GM18507 (cell line): ENCODE measurements around the gene GAS2L2.

Source experiments
- DNase-seq: peaks from one replicate; pipeline ENCODE4 v3.0.0; 2011; ENCODE audit warnings: low read depth; ENCODE audit not compliant: insufficient read length; ENCODE audit errors: extremely low spot score
- FAIRE-seq: peaks from 2 replicates; lab custom pipeline; 2011; peaks lifted over from hg19 to GRCh38; lab: Jason Lieb, UNC

GAS2L2 gene

GRCh38 chr17:35749560-35750412 lies 3.3 kb downstream of the GAS2L2 start:
- FAIRE-seq (no peak), DNase-seq (no peak)

GRCh38 chr17:35748979-35749378 lies 4.1 kb downstream of the GAS2L2 start:
- no peak for DNase-seq
- no peak for FAIRE-seq

DNA sequence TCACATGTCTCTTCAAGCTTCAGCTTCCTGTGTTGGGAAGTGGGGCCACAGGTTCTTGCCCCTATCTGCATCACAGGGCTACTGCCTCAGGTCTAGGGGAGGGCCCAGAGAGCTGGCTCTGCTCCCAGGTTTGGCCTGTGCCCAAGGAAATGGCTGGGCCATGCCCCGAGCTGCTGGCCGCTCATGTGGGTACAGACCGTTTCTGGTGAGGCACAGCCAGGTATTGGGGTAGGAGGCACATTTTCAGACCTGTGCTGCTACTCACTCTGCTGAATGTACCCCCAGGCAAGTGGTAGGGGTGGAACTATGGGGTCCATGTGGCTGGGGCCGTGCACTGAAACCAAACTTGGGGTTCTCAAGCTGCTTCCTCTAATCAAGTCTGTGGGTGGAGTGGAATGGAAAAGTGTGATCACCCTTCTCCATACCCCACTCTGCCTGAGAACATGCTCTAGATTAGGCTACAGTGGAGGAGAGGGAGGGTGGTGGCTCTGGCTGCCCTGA lies 4.6 kb downstream of the GAS2L2 start:
- FAIRE-seq = no peak
- DNase-seq = no peak

GRCh38 chr17:35747540-35748017 lies 5.5 kb downstream of the GAS2L2 start:
- DNase-seq = peak; percentile 65
- FAIRE-seq = no peak

DNA sequence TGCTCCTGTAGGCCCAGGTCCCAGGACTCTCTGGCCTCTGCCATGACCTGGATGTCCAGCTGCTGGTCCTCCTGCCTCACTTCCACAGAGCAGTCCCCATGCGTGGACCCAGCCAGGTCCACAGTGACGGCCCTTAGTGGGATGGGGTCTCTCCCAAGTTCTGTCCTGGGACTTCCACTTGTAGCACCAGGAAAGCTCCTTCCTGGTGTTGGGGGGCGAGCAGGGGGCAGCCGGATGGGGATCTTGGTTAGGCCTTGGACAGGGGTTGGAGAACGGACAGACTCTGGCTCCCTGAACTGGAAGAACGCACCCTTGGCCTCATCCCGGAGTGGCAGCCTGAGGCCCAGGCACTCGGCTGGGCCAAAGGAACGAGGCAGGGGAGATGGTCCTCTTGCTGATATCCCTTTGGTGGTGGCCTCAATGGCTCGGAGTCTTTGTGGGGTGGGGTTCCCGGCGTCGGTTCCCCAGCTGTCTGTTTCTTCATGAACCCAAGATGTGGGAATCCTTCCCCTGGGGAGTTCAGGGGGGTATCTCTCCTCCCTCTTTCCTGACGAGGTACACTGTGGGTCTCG lies 7.2 kb downstream of the GAS2L2 start:
- DNase-seq = no peak
- FAIRE-seq = no peak

- DNase-seq = no peak
- no peak for FAIRE-seq
Measured at GRCh38 chr17:35745246-35745645, 7.8 kb downstream of the GAS2L2 start.

DNA sequence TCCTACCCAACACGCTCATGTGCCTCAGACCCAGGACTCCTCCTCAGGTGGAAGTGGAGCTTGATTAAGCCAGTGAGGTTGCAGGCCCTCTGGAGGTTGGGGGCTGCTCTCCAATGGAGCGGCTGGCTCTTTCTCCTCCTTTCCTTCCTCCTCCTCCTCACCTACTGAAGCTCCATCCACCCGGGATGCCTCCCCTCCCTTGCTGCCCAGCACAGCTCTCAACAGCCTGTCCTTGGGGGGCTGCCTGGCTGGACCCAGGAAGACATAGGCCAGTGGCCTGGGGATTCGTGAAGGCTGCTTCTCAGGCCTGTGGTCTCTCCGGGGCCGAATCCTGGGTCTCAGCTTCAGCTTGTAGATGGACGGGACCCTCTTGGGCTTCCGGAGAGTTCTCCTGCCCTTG lies 8.2 kb downstream of the GAS2L2 start:
- DNase-seq (no peak), FAIRE-seq (no peak)

- FAIRE-seq = no peak
- no peak for DNase-seq
Measured at GRCh38 chr17:35743626-35744328, 9.3 kb downstream of the GAS2L2 start.

- FAIRE-seq (no peak), DNase-seq (no peak)
Measured at GRCh38 chr17:35742896-35743477, 10.1 kb downstream of the GAS2L2 start.

DNA sequence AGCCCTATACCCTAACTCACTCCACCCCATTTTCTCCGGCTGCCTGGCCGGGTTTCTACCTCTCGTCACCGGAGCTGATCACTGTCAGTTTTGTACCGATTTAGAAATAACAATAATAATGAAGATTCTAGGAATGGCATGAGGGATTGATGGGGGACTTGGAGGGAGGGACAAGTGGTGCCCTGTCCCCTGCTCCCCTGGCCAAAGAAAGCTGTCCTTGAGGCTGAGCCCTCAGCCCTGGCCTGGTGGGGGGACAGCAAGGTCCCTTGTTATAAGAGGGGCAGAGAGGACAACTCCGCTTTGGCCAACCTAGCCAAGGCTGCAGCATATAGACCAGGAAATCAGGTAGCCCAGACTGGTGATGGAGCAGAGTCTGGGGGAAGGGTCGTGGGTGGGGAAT lies 10.5 kb downstream of the GAS2L2 start:
- DNase-seq = no peak
- no peak for FAIRE-seq

GRCh38 chr17:35740997-35741931 lies 11.8 kb downstream of the GAS2L2 start:
- DNase-seq (no peak), FAIRE-seq (no peak)

DNA sequence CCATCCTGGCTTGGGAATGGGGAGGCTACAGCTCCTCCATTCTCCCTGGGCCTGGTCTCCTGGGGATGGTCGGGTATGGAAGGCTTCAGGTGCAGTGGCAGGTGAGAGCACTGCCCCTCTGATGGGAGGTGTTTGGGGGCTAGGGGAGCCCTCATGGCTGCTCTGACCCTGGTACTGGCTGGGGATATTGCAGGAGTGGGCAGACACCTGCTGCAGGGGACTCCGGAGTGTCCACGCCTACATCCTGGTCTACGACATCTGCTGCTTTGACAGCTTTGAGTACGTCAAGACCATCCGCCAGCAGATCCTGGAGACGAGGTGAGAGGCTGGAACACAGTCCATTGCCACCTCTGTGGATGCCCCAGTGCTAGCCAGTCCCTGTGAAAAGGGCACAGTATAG lies 12.8 kb downstream of the GAS2L2 start:
- DNase-seq (no peak), FAIRE-seq (no peak)

DNA sequence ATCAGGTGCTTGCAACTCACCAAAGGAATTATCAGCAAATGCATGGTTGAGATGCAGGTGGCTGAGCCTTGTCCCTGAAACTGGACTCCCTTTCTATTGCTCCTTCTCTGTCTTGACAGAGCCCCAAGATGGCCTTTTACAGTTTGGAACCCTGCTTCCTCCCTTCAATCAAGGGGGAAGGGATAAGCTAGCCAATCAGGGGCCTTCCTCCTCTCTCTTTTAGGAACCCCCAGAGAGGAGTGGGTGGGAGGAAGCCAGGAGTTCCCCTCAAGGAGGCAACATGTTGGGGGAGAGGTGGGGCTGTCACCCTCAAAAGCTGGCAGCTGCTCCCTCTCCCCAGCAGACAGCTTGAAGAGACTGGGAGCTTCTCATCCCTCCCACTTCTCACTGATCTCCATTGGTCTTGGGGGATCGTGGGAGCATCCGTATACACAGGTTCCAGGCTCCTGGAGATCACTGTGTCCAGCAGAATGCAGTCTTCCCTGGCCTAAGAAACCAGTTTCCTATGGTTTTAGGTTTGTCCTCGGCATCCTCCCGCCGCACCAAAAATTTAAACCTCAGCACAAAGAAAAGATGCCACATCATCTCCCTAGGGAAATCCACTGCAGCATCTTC lies 14.4 kb downstream of the GAS2L2 start:
- DNase-seq (no peak), FAIRE-seq (no peak)

DNA sequence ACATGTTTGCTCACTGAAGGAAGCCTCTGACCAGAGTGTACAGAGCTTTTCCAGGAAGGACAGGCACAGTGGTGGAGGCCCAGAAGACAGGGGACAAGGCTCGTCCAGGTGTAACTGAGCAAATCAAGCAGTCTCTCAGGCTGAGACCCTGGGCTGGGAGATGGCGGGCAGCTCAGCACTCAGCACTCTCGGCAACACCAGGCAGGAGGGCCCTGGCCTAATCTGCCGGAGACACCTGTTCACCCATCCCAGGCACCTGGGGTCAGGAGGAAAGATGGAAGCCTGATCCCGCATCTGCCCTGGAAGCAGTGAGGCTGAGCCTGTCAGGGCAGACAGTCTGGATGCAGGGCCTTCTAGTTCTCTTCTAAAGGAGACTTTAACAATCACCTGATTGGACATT lies 16.8 kb downstream of the GAS2L2 start:
- FAIRE-seq = no peak
- DNase-seq = no peak

DNA sequence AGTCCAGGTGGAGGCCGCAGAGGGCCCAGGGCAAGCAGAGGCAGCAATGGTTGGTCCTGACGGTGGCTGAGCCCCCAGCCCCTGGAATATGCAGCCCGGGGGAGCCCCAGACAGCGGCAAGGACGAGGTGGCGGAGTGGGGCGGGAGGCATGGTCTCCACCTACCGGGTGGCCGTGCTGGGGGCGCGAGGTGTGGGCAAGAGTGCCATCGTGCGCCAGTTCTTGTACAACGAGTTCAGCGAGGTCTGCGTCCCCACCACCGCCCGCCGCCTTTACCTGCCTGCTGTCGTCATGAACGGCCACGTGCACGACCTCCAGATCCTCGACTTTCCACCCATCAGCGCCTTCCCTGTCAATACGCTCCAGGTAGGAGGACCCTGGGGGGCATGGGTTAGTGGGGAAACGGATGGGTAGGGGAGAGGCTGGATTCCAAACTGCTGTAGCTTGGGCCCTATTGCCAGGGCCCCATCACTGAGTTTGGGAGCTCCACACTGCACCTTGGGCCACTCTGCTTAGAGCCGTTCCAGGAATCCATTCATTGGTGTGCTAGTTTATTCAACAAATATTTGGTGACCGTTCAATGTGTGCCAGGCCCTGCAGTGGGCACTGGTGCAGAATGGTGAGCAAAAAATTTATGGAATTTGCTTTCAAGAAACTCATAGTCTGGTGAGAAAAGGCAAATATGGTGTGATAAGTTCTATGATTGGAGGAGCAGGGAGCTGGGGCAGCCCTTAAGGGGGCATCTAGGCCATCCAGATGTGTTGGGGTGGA lies 17.8 kb downstream of the GAS2L2 start:
- DNase-seq (no peak), FAIRE-seq (no peak)

GRCh38 chr17:35734396-35734795 lies 18.6 kb downstream of the GAS2L2 start:
- FAIRE-seq = no peak
- DNase-seq = no peak

DNA sequence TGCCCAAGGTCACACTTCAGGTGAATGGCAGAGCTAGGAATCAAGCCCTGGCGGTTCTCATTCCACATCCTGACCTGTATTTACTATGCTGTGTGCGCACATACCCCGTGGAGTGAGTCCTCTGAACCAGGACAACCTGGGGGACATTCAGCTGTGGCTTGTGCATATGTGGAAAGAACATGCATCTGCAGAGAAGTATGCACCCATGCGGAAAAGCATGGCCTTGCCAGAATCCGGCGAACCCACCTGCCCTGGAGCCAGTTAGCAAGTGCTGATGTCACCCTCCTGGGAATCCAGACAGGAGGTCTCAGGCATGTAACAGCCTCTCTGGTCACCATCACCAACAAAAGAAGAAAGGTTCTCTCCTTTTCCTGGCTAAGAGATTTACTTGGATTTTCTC lies 19.7 kb downstream of the GAS2L2 start:
- FAIRE-seq = no peak
- no peak for DNase-seq

- no peak for DNase-seq
- FAIRE-seq = no peak
Measured at GRCh38 chr17:35732806-35733136, 20.3 kb downstream of the GAS2L2 start.
